GM13976 (cell line): ENCODE measurements around the gene EVC2.

ENCODE experiments used
- DNase-seq: peaks from one replicate; pipeline ENCODE4 v3.0.0; 2012; ENCODE audit warnings: low spot score
- in situ Hi-C: fragments of 300-500 bp; cut with MboI; formaldehyde crosslinking; loops from one replicate; pipeline ENCODE4 v1.12.0; 2022; ENCODE audit warnings: low sequenced_read_pairs, mixed read lengths, inconsistent platforms; ENCODE audit not compliant: unreplicated experiment
- TF ChIP-seq, protein P1 (sequence below): IDR thresholded peaks from 2 replicates; pipeline ENCODE4 v1.5.1; 2012; ENCODE audit warnings: borderline replicate concordance, mild to moderate bottlenecking; ENCODE audit not compliant: insufficient read depth; ENCODE audit errors: extremely low read depth, missing control alignments, control extremely low read depth

The EVC2 gene

DNA sequence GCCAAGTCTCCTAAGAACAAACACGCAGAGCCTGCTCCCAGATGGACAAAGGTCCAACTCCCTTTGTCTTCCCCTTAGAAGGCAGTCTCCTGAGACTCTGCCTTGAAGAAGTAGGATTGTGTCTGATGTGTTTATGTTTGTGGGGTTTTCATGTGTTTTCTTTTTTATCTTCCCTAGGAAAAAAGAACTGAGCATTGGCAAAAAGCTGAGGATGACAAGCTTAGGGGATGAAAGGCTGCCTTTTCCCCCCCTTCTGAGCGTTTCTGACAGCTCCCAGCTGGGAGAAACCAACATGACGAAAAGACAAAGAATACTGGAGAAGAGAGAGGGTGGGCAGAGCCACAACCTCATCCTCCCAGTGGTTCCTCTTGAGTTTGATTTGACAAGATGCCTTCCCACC is 181.1 kb downstream of the EVC2 start:
- in situ Hi-C loops: no loop called here
- no peak for DNase-seq
- TF ChIP-seq, protein P1, sequence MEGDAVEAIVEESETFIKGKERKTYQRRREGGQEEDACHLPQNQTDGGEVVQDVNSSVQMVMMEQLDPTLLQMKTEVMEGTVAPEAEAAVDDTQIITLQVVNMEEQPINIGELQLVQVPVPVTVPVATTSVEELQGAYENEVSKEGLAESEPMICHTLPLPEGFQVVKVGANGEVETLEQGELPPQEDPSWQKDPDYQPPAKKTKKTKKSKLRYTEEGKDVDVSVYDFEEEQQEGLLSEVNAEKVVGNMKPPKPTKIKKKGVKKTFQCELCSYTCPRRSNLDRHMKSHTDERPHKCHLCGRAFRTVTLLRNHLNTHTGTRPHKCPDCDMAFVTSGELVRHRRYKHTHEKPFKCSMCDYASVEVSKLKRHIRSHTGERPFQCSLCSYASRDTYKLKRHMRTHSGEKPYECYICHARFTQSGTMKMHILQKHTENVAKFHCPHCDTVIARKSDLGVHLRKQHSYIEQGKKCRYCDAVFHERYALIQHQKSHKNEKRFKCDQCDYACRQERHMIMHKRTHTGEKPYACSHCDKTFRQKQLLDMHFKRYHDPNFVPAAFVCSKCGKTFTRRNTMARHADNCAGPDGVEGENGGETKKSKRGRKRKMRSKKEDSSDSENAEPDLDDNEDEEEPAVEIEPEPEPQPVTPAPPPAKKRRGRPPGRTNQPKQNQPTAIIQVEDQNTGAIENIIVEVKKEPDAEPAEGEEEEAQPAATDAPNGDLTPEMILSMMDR: no peak

DNA sequence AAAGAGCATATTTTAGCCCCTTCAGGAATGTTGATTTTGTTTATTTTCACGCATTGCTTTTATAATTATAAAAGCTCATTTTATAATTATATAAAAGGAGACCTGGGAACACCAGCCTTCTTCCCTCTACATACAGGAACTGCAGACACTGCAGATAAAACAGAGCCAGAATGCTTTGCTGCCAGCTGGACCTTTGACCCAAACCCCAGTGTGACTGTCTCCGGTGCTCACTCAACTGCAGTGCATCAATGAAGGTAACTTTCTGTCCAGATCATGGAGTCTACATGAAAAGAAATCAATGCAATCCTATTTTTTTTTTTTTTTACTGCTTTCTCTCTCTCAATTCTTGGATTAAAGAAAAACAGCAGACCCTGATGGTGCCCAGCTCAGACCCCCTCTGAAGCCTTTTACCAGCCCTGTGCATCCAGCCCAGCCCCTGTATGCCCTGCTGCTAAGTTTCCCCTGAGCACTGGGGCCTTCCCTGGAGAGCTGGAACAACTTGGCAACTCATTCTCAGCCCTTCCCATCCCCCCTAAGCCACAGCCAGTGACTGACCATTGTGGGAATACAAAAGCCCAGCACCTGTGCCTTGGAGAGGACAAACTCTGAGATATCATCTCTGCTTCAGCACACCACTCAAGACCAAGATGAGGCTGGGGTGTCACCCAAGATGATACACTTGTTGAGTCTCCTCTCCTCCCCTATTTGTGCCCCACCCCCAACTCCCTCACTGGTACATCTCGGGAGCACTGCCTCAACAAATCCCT is 182.1 kb downstream of the EVC2 start:
- no peak for DNase-seq
- in situ Hi-C loops: no loop called here
- TF ChIP-seq, protein P1: no peak

DNA sequence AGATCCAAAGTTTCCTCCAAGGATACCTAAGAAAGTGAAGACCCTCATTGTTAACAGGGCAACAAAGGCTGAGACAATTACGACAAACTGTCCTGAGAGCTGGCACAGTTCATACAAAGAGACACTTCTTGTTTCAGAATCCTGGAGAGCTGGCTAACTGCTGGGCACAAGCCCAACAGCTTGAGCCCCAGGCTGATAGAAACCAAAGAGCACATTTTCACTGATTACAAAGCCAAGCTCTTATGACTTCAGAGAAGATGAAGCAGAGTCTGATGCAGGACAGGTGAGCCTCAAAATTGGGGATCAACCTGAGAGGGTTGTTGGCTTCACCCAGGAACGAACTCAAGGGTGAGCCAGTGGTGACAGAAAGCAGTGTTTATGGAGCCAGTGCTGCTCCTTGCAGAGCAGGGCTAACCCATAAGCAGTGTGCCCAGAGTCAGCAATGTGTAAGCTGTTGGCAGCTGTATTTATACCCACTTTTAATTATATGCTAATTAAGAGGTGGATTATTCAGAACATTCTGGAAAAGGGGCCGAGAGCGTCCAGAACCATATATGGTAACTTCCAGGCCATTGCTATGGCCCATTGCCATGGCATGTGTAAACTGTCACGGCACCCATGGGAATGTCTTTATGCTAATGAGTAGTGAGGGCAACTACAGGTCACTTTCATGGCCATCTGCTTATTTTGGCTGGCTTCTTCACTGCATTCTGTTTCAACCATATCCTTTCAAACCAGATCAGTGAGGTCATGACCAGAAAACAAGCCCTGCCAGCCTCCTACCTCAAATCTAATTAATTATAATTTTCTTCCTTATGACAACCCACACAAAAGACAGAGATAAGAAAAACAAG is 183.7 kb downstream of the EVC2 start:
- DNase-seq: no peak
- in situ Hi-C loops: no loop called here

DNA sequence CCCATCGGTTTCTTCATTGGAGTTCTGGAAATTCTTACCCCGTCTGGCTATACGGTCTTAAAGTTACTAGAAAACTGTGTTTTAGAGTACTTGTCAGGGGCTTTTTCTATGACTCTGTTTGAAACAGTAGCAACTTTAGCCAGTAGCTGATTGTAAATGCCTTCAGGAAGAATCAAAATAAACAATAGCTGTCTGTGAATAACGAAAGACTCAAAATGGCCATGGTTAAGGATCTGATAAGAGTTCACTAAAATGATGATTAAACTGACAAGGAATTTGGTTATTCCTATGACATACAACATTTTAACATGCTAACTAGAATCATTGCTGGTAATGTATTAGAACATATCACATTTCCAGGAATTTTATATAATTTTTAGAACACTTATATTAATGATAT is 191.0 kb downstream of the EVC2 start:
- TF ChIP-seq, protein P1: no peak
- in situ Hi-C loops: no loop called here
- DNase-seq: no peak

More for the DNA sequence above, 183.7 kb downstream of the EVC2 start:
- TF ChIP-seq, protein P1: no peak

DNA sequence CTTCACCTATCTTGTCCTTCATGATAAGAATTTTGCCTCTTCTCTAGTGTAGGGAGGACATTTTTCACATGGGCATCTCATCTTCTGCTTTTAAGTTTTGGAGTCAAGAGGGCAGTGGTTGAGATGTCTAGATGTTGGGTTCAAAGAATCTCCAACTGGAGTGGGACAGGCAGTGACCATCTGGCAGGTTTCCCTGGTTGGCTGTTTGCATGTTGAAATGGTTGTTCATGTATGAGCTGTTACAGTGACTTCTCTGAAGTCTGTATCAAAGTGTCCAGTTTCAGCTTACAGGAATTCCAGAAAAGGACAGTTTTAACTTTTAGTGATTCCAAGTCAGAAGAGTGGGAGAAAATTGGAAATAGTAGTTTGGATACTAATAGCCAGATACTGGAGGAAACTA is 192.7 kb downstream of the EVC2 start:
- DNase-seq: no peak
- in situ Hi-C loops: no loop called here
- TF ChIP-seq, protein P1: no peak
